NCI-H187 (cell line): ENCODE measurements around the gene TRAPPC10.
"Not testable (repeated sequence)": the region's sequence is repeated elsewhere in the genome, so short reads cannot be mapped to it uniquely, and the experiment has no call there.

Source experiments
- DNase-seq, 2 experiments: peaks; one replicate each; lab custom pipeline; 2025; lab: John Stamatoyannopoulos, UW

The TRAPPC10 gene

GRCh38 chr21:44087426-44088400, 75.6 kb downstream of the TRAPPC10 start:
- no peak for DNase-seq

- DNase-seq, result no peak
These were observed 76.3 kb downstream of the TRAPPC10 start for GRCh38 chr21:44088401-44088780.

- DNase-seq, result no peak
These were observed 77.1 kb downstream of the TRAPPC10 start for GRCh38 chr21:44089001-44089911.

- no peak for DNase-seq
These were observed 78.2 kb downstream of the TRAPPC10 start for GRCh38 chr21:44090325-44090724.

- no peak for DNase-seq
These were observed 80.1 kb downstream of the TRAPPC10 start for GRCh38 chr21:44092211-44092610.

- DNase-seq, result no peak
These were observed 81.7 kb downstream of the TRAPPC10 start for GRCh38 chr21:44093761-44094160.

GRCh38 chr21:44094832-44095231, 82.7 kb downstream of the TRAPPC10 start:
- no peak for DNase-seq

- not testable (repeated sequence) for DNase-seq
These were observed 86.4 kb downstream of the TRAPPC10 start for GRCh38 chr21:44098507-44098906.

- DNase-seq, result not testable (repeated sequence)
These were observed 86.9 kb downstream of the TRAPPC10 start for GRCh38 chr21:44098964-44099363.

GRCh38 chr21:44107026-44107501, 95.0 kb downstream of the TRAPPC10 start, which contains the start of gene PWP2:
Gene PWP2 (plus strand): TSS chr21:44107399. CDS start chr21:44107417, 18 bp downstream.
- DNase-seq, result not testable (repeated sequence)

- not testable (repeated sequence) for DNase-seq
These were observed 95.5 kb downstream of the TRAPPC10 start for GRCh38 chr21:44107589-44107988.

- DNase-seq, result not testable (repeated sequence)
These were observed 101.7 kb downstream of the TRAPPC10 start for GRCh38 chr21:44113702-44114371.

GRCh38 chr21:44122131-44122530, 110.0 kb downstream of the TRAPPC10 start:
- not testable (repeated sequence) for DNase-seq

- not testable (repeated sequence) for DNase-seq
These were observed 115.7 kb downstream of the TRAPPC10 start for GRCh38 chr21:44127827-44128226.

GRCh38 chr21:44133715-44134057, 121.6 kb downstream of the TRAPPC10 start:
- DNase-seq, result not testable (repeated sequence)

- DNase-seq, result not testable (repeated sequence)
These were observed 122.6 kb downstream of the TRAPPC10 start for GRCh38 chr21:44134732-44135131.

GRCh38 chr21:44138039-44138438, 125.9 kb downstream of the TRAPPC10 start:
- DNase-seq, result not testable (repeated sequence)

GRCh38 chr21:44139787-44140551, 127.9 kb downstream of the TRAPPC10 start:
- DNase-seq, result not testable (repeated sequence)

- not testable (repeated sequence) for DNase-seq
These were observed 128.4 kb downstream of the TRAPPC10 start for GRCh38 chr21:44140552-44140932.

GRCh38 chr21:44142470-44142869, 130.4 kb downstream of the TRAPPC10 start:
- DNase-seq, result not testable (repeated sequence)

- not testable (repeated sequence) for DNase-seq
These were observed 131.3 kb downstream of the TRAPPC10 start for GRCh38 chr21:44143380-44143779.
